Jurkat, Clone E6-1 (cell line): ENCODE results near the gene COPS8.

Experiments
- DNase-seq: peaks from one replicate; pipeline ENCODE4 v3.0.0-alpha.2; 2011; ENCODE audit warnings: low read depth, low spot score
- H3K4me3 ChIP-seq: 2 replicates; pipeline ENCODE4 v1.5.1; 2011; ENCODE audit warnings: mild to moderate bottlenecking, low read length, control low read depth, moderate library complexity

The COPS8 gene

DNA sequence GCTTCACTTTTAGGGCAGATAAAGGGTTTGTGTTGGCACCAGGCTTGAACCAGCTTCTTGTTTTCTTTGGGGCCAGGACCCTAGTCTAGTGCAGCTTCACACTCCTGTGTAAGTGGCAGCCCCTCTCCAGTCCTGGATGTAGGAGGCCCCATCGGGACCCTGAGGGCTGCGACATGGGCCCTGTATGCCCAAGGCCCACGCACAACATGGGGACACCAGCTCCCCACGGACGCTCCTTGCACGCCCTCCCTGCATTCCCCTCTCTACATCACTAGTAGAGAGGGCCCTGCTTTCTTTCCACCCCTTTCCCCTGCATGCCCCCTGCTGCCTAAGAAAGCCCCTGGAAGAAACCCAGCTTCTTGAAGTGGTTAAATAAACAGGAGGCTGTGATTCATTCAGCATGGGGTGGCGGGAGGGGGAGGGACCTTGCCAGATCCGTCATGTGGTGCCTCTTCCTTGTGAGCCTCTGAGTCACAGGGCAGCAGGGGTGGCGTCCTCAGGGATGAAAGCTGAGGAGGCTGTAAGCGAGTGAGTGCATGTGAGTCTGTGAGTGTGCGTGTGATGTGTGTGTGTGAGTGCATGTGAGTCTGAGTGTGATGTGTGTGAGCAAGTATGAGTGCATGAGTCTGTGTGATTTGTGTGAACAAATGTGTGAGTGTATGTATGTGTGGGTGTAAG is 42.5 kb downstream of the COPS8 start:
- H3K4me3 ChIP-seq, result no peak overlapping the region

DNA sequence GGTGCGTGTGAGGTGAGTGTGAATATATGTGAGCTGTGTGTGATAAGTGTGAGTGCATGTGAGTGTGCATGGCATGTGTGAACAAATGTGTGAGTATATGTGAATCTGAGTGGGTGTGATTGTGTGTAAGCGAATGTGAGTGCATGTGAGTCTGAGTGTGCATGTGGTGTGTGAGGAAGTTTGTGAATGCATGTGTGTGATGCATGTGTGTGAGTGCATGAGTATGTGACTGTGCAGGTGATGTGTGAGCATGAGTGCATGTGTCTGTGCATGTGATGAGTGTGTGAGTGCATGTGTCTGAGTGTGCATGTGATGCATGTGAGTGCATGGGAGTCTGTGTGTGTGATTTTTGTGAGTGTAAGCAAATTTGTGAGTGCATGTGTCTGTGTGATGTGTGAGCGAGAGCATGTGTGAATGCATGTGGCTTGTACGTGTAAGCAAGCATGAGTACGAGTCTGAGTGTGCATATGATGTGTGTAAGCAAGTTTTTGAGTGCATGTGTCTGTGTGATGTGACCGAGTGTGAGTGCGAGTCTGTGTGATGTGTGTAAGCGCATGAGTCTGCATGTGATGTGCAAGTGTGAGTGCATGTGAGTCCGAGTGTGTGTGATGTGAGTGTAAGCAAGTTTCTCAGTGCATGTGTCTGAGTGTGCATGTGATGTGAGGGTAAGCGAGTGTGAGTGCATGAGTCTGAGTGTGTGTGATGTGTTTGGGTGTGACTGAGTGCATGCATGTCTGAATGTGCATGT is 43.3 kb downstream of the COPS8 start:
- H3K4me3 ChIP-seq, result no peak overlapping the region
- no peak for DNase-seq

More for the DNA sequence above, 42.5 kb downstream of the COPS8 start:
- DNase-seq, result no peak

DNA sequence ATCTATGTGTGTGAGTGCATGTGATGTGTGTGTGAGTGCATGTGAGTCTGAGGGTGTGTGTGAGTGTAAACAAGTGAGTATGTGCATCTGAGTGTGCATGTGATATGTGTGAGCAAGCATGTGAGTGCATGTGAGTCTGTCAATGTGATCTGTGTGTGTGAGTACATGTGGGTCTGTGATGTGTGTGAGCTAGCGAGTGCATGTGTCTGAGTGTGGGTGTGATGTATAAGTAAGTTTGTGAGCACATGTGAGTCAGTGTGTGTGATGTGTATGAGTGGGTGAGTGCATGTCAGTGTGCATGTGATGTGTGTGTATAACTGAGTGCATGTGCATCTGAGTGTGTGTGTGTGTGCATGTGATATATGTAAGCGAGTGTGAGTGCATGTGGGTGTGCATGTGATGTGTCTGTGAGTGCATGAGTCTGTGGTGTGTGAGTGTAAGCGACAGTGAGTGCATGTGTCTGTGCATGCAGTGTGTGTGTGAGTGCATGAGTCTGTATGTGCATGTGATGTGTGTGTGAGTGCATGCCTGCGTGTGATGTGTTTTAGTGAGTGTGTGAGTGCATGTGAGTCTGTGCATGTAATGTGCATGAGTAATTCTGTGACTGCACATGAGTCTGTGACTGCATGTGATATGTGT is 44.1 kb downstream of the COPS8 start:
- no peak for DNase-seq
- no peak overlapping the region for H3K4me3 ChIP-seq

DNA sequence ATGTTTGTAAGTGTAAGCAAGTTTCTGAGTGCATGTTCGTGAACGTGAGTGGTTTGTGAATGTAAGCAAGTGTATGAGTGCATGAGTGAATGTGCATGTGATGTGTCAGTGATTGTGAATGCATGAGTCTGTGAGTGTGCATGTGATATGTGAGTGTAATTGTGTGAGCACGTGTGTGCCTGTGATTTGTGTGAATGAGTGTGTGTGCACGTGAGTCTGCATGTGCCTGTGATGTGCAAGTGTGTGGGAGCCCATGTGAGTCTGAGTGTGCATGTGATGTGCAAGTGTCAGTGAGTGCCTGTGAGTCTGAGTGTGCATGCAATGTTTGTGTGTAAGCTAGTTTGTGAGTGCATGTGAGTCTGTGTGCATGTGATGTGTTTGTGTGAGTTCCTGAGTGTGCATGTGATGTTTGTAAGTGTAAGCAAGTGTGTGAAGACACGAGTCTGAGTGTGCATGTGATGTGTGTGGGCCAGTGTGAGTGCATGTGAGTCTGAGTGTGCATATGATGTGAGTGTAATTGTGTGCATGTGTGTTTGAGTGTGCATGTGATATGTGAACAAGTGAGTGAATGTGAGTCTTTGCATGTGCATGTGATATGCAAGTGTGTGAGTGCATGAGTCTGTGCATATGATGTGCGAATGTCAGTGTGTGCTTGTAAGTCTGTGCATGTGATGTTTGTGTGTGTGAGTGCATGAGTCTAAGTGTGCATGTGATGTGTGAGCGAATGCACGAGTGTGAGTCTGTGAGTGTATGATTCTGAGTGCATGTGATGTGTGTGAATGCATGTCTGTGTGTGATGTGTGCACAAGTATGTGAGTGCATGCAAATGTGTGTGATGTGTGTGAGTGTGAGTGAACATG is 45.1 kb downstream of the COPS8 start:
- H3K4me3 ChIP-seq, result no peak overlapping the region
- no peak for DNase-seq

DNA sequence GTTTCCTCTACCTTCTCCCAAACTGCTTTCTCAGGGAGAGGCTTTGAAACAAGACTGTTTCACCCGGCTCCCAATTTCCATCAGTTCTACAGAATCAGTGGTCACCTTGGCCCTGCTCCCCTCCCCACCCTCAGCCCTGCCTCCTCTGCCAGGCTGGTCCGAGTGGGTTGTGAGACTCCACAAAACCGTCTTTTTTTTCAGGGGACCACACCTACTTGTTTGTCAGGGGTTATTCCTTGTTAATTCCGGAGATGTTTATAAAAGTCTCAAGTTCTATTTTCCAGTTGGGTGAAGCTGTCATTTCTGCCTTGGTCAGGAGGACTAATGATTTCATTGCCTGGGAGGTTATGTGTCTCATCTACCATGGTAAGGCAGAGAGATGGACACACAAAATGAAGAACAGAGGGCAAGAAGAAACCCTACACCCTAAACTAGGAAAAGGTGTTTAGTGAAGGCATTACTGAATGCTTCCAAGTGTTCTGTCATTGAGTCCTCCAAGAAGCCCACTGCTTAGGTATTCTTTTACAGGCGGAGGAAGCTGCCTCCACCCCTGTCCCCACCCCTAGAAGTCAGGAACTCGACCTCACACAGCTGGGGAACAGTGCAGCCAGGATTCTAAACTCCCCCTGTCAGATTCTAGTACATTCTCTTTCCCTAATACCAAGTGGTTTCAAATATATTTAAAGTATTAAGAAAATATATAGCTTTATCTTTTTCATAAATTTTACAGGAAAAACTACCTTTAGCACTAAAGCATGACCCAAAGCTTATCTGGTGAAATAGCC is 46.3 kb downstream of the COPS8 start:
- no peak for DNase-seq
- no peak overlapping the region for H3K4me3 ChIP-seq

DNA sequence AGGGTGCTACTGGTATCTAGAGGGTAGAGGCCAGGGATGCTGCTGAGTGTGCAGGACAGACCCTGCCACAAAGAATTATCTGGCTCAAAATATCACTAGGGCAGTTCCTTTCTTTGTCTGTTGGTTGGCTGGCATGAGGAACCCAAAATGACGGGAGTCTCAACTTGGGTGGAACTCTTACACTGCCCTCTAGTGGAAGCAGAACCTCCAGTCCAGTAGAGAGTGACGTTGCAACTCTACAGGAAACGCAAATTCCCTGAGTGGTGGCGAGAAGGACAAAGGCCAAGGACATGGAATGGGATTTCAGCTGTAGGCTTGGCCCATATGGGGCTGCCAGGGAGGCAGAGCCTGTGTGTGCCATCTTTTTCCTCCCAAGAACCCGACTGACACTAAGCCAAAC is 47.1 kb downstream of the COPS8 start:
- DNase-seq, result no peak
- H3K4me3 ChIP-seq, result no peak overlapping the region

DNA sequence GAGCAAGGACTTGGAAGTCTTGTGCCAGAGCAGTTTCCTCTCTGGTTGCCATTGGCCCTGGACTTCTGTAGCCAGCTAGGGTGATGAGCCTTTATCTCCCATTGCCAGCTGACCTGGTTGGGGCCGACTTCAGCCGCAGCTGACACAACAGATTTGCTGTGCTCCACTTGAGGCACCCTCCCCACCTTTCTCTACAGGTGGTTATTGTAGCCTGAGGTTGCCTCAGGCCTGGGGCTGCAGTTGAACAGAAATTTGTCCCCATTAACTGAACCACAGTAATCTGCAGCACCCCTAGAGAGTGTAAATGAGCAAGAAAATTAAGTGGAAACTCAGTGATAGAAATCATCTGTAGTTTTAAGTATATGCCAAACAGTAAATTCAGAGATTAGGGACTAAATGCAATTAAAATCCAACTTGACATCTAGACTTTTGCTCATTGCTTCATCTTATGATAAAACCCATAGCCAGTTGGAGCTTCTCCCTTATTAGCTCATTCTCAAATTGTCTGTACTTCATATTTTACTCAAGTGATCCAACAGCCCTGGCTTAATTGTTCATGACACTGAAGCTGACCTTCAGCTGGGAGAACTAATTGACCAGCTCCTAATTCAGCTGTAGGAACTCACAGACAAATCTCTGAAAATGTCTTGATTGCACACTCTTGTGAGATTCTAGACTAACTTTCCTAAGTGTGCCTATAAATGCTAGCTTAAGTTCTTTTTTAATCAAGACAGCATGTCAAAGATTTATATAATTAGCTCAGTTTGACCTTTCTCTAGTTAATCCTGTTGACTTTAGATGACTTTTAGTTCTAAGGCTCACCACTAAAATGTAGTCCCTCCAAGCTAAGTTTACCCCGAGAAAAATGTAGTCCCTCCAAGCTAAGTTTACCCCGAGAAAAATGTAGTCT is 48.9 kb downstream of the COPS8 start:
- DNase-seq, result no peak
- H3K4me3 ChIP-seq, result no peak overlapping the region

DNA sequence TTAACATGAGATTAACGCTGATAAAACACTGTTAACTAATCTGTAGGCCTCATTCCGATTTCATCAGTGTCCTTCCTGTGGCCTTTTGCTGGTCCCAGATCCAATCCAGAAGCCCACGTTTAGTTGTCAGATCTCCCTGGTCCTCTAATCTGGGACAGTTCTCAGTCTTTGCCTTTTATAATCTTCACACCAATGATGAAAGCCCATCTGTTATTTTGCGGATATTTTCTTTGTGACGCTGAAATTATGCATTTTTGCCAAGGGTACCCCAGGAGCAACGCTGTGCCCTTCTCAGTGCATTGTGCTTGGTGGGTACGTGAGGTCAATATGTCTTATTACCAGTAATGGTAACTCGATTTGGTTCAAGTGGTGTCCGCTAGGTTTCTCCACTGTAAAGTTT is 51.1 kb downstream of the COPS8 start:
- DNase-seq, result no peak
- H3K4me3 ChIP-seq, result no peak overlapping the region

DNA sequence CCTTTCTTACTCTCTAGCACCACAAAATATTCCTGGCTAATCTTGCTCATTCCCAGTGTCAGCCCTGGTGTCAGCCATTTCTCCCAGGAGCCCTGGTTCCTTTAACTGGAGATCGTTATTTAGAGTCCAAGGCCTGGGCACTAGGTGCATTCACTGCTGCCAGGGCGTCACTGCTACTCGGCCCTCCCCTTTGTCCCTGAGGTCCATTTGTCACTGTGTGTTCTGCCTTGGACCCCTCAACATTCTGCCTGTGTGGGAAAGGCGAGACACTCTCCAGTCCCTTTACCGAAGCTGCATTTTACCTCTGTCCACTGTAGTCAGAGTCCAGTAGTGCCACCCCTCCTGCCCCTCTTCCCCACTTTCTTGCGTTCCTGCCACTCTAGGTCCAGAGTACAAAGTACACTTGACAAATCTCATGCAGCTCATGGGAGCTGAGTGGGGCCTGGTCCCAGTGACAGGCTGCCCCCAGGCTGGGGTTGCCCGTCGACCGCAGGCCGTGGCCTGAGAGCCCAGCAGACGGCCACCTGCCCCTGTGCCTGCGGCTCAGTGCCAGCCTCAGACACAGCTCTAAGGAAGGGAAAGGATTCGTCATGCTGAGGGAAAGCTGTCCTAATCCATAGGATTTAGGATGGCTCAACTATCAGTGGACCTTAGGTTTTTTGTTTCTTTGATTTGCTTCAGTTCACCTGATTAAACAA is 52.1 kb downstream of the COPS8 start:
- no peak overlapping the region for H3K4me3 ChIP-seq
- DNase-seq, result no peak

DNA sequence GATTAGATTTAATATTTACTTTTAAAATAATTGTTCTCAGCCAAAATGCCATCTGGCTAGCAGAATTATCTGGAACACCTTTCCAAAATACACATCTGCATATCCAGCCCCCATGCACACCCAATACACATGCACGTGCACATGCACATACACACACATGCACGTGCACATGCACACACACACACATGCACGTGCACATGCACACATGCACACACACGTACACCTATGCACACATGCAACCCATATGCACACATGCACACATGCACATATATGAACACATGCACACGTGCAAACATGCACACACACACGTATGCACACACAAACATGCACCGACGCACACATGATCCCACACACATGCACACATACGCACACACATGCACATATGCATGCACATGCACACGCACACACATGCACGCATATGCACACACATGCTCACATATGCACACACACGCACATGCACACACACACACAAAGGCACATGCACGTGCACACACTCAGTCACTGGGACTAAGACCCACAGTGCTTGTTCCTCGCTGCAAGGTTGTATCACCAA is 53.5 kb downstream of the COPS8 start:
- no peak overlapping the region for H3K4me3 ChIP-seq
- DNase-seq, result no peak

DNA sequence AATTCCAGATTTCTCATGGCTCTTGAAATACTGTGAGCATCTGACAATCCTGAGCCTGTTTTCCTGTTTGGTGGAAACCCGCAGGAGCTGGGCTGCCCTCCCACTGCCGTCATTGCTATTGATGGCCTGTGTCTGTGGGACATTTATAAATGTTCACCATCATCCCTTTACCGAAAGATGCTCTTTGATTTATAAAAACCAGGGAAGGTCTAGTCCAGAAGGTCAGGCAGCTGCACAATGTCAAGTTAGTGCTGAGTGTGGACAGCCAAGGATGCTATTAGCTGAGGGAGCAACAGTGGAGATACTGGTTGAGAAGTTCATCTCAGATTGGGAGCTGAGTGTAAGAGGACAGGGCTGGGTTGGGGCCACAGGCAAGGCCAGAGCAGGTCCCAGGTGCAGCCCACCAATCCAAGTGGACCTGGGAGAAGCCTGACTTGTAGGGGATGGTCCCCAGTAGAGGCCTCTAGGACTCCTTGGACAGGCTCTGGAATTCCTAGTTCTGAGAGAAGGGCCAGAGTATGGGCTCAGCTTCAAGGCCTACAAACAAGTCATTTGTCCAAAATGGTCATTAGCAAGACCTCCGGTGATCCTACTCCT is 55.1 kb downstream of the COPS8 start:
- DNase-seq, result no peak
- H3K4me3 ChIP-seq, result no peak overlapping the region

DNA sequence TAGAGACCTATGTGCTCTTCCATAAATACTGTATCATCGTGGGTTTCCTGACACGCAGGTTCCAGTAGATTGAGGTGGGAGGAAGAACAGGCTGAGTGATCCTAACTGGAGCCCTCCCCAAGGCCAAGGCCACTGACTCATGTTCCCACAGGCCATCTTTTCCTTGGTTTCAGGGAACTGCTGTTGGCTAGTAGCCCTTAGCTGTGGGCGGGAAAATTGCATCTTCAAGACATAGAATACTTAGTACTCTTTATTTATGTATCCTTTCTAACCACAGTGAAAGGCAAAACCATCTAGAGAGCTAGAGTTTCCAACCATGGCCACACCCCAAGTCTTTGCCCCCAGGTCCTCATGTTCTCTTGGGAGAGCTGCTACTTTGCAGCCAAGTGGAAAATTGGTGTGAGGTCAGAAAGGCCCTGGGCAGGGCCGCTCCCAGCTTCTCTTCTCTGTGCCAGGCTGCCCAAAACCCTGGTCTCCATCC is 55.9 kb downstream of the COPS8 start:
- DNase-seq, result no peak
- H3K4me3 ChIP-seq, result no peak overlapping the region

DNA sequence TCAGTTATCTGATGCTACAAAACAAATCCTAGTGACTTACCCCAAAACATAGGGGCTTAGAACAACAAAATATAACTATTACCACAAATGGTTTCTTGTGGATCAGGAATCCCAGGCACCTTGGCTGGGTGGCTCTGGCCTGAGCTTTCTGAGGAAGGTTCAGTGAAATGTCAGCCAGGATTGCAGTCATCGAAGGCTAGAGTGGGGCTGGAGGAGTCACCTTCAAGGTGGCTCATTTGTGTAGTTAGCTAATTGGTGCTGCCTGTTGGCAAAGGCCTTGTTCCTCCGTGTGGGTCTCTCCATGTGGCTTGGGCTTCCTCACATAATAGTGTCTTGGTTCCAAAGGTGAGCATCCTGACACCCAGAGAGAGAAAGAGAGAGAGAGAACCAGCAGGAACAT is 57.4 kb downstream of the COPS8 start:
- no peak for DNase-seq
- no peak overlapping the region for H3K4me3 ChIP-seq

DNA sequence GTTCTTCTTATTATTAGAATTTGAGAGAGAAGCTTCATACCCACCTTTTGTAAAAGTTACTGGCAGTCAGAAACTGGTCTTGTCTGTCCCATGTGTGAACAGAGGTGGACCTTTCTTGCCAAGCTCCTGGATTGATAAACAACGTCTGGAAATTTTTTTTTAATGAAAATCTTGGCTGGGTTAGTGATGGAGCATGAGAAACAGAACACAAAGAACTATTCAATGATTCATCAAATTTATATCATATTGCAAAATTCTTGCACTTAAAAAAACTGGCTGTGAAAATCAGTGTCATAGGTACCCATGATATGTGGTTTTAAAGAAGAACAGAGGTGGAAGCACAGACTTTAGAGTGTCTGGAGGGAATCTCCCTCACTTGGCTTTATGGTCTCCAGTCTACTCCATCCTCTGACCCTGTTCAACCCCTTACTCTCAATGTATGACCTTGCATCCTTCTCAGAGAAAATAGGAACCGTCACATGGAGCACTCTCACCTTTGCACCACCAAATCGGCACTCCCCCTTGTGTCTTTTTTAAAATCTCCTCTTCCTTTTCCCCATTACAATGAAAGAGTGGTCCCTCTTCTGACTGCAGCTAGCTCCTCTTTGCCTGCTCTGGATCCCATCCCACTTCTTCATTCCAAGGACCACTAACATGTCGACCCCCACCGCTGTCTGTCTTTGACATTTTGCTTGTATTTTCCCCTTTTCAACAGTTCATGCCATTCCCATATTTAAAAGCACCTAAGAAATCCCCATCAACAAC is 58.2 kb downstream of the COPS8 start:
- no peak for DNase-seq
- no peak overlapping the region for H3K4me3 ChIP-seq

DNA sequence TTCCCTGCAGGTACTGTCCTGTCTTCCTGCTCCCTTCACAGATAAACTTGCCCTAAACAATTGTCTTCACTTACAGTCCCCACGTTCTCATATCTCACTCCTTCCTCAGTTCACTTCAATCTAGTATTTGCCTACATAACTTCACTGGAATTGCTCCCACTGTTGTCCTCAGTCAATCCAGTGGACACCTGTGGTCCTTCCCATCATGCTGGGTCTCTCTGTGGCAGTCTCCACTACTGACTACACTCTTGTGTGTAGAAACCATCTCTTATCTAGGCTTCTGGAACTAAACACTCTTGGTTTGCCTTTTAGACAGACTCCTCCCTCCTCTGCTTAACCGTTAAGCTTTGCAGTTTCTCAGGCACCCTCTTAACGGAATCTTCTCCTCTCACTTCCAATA is 58.8 kb downstream of the COPS8 start:
- H3K4me3 ChIP-seq, result no peak overlapping the region
- DNase-seq, result no peak

DNA sequence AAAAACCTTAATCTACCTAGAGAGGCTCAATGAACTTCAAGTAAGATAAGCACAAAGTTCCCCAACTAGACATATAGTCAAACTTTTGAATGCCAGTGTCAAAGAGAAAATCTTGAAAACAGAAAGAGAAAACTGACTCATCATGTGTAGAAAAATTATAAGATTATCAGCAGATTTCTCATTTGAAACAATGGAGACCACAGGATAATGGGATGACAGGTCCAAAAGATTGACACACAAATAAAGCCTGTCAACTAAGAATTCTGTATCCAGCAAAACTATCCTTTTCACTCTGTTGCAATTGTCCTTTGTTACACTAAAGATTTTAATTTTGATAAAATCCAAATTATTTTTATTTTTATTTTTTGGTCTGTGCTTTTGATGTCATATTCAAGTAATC is 61.6 kb downstream of the COPS8 start:
- no peak for DNase-seq
- H3K4me3 ChIP-seq, result no peak overlapping the region
